ENCODE results near the gene DPH1.

Gene DPH1

DNA sequence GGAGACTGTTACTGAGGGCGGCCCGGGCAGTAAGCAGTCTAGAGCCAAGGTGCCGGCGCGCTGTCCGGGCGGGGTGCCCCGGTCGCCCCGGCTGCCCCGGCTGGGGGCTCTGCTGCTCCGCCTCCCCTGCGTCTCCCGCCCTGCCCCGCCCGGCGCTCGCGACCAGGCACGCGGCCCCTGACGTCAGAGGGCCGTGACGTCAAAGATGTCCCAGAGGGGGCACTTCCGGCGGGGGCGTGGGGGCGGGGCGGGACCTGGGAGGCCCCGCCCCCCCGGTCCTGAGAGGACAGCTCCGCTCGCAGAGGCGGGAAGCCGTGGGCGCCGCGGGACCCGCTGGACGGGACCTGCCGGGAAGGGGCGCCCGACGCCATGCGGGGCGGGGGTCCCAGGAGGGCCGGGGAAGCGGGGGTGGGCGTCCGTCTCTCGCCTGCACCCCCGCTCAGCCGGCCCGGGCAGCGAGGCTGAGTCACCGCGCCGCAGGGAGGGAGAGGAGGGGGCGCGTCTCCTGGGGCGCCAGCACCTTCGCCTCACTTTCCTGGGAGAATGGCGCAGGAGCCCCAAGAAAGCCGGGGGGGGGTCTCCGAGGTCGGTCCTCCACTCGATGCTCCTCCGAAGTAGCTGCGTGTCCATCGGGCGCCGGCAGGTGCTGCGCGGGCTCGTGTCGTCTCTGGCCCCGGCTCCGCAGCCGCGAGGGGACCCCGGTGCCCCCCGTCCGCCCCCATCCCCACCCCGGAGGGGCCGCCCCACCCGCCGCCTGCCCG, 20.5 kb downstream of the DPH1 start:
- no peak for DNase-seq (ENCODE audit: low read depth in 3 of 3)

DNA sequence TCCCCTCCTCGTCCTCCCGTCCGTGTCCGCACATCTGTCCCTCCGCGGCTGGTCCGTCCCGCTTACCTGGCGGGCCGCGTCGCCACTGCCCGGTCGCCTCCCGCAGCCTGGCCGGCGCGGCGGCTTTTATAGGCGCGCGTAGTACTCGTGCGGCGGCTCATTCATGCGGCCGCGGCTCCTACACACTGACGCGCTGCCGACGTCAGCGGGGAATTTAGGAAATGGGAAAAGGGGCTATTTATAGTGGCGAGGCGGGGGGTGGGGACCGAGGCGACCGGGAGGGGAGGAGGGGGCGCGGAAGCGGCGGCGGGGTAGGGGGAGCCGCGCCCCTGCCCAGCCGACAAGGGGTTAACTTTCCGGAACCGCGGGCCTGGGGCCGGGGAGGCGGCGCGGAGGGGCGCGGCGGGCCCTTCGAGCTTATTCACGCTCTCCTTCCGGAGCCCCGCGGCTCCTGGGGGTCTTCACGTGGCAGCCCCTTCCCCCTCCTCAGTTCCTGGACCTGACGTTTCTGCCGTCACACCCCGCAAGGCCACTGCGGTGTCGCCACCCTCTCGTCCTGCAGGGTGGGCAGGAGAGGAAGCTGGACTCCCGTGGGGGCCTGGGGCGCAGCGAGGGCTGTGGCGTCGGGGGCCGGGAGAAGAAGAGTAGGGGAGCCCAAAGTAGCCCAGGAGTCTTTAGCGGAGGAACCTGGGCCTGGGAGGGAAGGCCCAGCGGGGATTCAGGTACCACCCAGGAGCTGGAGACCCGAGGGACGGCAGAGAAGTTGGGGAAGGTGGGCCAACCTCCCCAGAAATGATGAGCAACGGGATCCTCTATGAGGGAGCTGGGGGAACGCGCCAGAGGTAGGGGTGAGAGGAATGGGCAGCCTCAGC, 21.3 kb downstream of the DPH1 start:
- DNase-seq (ENCODE audit: low read depth in 3 of 3) = no peak

DNA sequence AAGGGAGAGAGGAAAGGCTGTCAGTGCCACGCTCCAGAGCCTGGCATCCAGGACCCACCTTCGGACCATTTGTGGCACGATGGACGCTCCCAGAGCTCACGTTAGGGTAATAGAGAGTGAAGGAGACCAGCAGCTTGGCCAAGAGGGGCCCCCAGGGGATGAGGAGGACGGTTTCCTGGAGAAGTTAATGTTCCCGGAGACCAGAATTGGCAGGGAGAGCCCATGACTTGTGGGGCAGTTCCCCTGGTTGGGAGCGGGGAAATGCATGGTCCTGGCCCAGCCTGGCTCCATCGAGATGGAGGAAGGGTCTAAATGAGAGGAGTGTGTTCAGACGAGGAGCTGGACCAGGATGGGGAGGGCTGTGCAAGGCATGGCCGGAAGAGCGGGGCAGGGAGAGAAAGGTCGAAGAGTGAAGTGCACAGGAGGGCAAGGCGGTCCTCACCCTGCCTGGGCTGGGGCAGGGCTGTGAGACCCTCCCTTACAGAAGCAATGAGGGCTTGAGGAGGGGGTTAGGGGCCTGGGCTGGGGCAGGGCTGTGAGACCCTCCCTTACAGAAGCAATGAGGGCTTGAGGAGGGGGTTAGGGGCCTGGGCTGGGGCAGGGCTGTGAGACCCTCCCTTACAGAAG, 22.1 kb downstream of the DPH1 start:
- DNase-seq (ENCODE audit: low read depth in 3 of 3) = no peak

DNA sequence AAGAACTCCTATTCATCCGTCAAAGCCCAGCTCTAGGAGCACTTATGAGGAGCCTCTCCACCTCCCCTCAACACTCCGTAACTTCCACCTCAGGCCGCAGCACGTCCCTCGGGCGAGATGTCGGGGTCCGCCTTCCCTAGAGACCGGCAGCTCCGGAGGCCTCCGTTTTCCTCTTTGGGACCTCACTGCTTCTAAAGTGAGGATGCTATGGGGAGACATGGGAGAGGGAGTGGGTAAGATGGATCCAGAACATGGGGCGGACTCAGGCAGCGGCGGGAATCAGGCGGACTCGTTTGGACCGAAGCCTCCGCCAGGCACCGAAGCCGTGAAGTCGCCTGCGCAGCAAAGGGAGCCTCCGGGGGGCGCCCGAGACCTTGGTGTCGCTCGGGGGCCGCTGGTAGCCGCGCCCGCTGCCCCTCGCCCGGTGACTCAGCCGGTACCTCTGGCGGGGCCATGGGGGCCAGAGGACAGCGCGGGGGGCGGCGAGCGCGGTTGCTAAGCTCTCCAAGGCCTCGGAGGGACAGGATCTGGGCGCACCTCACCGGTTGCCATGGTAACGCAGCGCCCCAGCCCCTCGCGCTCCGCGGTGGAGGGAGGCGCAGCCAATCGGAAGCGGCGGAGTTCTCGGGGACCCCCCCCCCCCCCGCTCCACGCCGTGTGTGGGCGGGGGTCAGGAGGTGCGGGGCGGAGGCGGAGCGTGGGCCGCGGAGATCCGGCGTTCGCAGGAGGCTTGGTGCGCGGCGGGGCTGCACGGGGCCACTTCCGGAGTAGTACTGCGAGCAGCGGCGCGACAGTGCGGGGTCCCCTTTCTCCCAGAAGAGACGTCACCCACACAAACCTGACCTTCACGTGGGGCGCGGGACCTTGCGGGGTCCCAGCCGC, 23.7 kb downstream of the DPH1 start:
- DNase-seq (ENCODE audit: low read depth in 3 of 3) = peak in 1 of 3 donors; percentile 77

- no peak for DNase-seq (ENCODE audit: low read depth in 3 of 3)
Measured at GRCh38 chr17:2054262-2054511, 24.2 kb downstream of the DPH1 start.

GRCh38 chr17:2054512-2055291, 24.7 kb downstream of the DPH1 start, which contains the start of gene HIC1:
Gene HIC1 (plus strand): TSS chr17:2055103. CDS start chr17:2056691, 1,588 bp downstream.
- no peak for DNase-seq (ENCODE audit: low read depth in 3 of 3)

- DNase-seq (ENCODE audit: low read depth in 3 of 3) = no peak
Measured at GRCh38 chr17:2055292-2056205, 25.6 kb downstream of the DPH1 start.

- DNase-seq (ENCODE audit: low read depth in 3 of 3) = no peak
Measured at GRCh38 chr17:2056206-2057174, 26.5 kb downstream of the DPH1 start.

DNA sequence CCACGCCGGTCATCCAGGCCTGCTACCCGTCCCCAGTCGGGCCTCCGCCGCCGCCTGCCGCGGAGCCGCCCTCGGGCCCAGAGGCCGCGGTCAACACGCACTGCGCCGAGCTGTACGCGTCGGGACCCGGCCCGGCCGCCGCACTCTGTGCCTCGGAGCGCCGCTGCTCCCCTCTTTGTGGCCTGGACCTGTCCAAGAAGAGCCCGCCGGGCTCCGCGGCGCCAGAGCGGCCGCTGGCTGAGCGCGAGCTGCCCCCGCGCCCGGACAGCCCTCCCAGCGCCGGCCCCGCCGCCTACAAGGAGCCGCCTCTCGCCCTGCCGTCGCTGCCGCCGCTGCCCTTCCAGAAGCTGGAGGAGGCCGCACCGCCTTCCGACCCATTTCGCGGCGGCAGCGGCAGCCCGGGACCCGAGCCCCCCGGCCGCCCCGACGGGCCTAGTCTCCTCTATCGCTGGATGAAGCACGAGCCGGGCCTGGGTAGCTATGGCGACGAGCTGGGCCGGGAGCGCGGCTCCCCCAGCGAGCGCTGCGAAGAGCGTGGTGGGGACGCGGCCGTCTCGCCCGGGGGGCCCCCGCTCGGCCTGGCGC, 27.3 kb downstream of the DPH1 start:
- no peak for DNase-seq (ENCODE audit: low read depth in 3 of 3)

DNA sequence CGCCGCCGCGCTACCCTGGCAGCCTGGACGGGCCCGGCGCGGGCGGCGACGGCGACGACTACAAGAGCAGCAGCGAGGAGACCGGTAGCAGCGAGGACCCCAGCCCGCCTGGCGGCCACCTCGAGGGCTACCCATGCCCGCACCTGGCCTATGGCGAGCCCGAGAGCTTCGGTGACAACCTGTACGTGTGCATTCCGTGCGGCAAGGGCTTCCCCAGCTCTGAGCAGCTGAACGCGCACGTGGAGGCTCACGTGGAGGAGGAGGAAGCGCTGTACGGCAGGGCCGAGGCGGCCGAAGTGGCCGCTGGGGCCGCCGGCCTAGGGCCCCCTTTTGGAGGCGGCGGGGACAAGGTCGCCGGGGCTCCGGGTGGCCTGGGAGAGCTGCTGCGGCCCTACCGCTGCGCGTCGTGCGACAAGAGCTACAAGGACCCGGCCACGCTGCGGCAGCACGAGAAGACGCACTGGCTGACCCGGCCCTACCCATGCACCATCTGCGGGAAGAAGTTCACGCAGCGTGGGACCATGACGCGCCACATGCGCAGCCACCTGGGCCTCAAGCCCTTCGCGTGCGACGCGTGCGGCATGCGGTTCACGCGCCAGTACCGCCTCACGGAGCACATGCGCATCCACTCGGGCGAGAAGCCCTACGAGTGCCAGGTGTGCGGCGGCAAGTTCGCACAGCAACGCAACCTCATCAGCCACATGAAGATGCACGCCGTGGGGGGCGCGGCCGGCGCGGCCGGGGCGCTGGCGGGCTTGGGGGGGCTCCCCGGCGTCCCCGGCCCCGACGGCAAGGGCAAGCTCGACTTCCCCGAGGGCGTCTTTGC, 28.0 kb downstream of the DPH1 start:
- no peak for DNase-seq (ENCODE audit: low read depth in 3 of 3)

- peak in 2 of 3 donors; percentile 63 to 71 for DNase-seq (ENCODE audit: low read depth in 3 of 3)
Measured at GRCh38 chr17:2058586-2059546, 28.9 kb downstream of the DPH1 start.

GRCh38 chr17:2059547-2060384, 29.8 kb downstream of the DPH1 start:
- DNase-seq (ENCODE audit: low read depth in 3 of 3) = no peak

- no peak for DNase-seq (ENCODE audit: low read depth in 3 of 3)
Measured at GRCh38 chr17:2060385-2060658, 30.4 kb downstream of the DPH1 start.

DNA sequence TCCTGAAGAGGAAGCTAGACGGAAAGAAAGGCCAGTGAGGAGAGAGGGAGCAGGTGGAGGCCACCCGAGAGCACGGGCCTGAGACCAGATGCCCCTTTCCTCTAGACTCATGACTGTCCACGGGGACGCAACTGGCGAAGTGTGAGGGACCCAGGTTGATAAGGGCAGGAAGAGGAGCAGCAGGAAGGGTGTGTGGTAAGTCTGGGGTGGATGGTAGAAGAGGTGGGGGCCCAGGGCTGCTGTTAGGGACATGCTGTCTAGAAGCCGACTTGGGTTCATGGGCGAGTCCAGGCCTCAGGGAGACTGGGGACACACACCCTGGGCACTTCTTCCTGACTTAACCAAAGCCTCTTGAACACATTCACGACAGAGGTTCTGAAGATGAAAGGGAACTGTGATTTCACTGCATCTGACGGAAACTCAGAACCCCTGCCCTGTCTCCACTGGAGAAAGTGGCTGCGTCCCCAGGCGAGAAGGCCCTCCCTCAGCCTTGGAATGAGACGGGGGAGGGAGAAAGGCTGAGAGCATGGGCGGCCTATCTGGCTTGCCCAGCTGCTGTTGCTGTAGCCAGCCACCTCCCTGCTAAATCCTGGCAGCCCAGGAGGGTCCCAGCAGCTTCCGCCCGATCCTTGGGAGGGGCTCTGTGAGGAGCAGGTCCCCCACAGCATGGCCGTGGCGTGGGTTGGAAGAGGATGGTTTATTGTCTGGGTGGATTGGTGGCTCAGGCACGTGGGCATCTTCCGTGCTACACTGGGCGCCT, 30.9 kb downstream of the DPH1 start:
- DNase-seq (ENCODE audit: low read depth in 3 of 3) = no peak

- no peak for DNase-seq (ENCODE audit: low read depth in 3 of 3)
Measured at GRCh38 chr17:2061441-2061958, 31.5 kb downstream of the DPH1 start.
